ENCODE measurements around the gene DOCK4. TPM values are rescaled to one million over a fixed set of nuclear protein-coding genes. Genes with fewer than 3 reads are reported as not detected.

DOCK4 gene
- polyA plus RNA-seq, 3 donors = 20.5 to 27.6 (median 24.6) TPM

- DNase-seq (ENCODE audit: extremely low read depth in 1 of 11, low read depth in 9 of 11, low spot score in 4 of 11) = no peak
Observed at GRCh38 chr7:111718886-111719285, 487.3 kb downstream of the DOCK4 start.

- no peak for DNase-seq (ENCODE audit: extremely low read depth in 1 of 11, low read depth in 9 of 11, low spot score in 4 of 11)
Observed at GRCh38 chr7:111711426-111712065, 494.7 kb downstream of the DOCK4 start.

- DNase-seq (ENCODE audit: extremely low read depth in 1 of 11, low read depth in 9 of 11, low spot score in 4 of 11) = no peak
Observed at GRCh38 chr7:111710839-111711380, 495.3 kb downstream of the DOCK4 start.

- DNase-seq (ENCODE audit: extremely low read depth in 1 of 11, low read depth in 9 of 11, low spot score in 4 of 11) = no peak
Observed at GRCh38 chr7:111708072-111708471, 498.1 kb downstream of the DOCK4 start.

- no peak for DNase-seq (ENCODE audit: extremely low read depth in 1 of 11, low read depth in 9 of 11, low spot score in 4 of 11)
Observed at GRCh38 chr7:111705807-111706206, 500.4 kb downstream of the DOCK4 start.

GRCh38 chr7:111697771-111698170, 508.4 kb downstream of the DOCK4 start:
- DNase-seq (ENCODE audit: extremely low read depth in 1 of 11, low read depth in 9 of 11, low spot score in 4 of 11) = no peak

- no peak for DNase-seq (ENCODE audit: extremely low read depth in 1 of 11, low read depth in 9 of 11, low spot score in 4 of 11)
Observed at GRCh38 chr7:111694376-111694775, 511.8 kb downstream of the DOCK4 start.

- DNase-seq (ENCODE audit: extremely low read depth in 1 of 11, low read depth in 9 of 11, low spot score in 4 of 11) = no peak
Observed at GRCh38 chr7:111690364-111691111, 515.7 kb downstream of the DOCK4 start.

GRCh38 chr7:111685349-111685748, 520.9 kb downstream of the DOCK4 start:
- peak in 4 of 11 donors; percentile 0 to 4 (median 2) for DNase-seq (ENCODE audit: extremely low read depth in 1 of 11, low read depth in 9 of 11, low spot score in 4 of 11)

- DNase-seq (ENCODE audit: extremely low read depth in 1 of 11, low read depth in 9 of 11, low spot score in 4 of 11) = no peak
Observed at GRCh38 chr7:111682588-111683340, 523.4 kb downstream of the DOCK4 start.

- no peak for DNase-seq (ENCODE audit: extremely low read depth in 1 of 11, low read depth in 9 of 11, low spot score in 4 of 11)
Observed at GRCh38 chr7:111681242-111681641, 525.0 kb downstream of the DOCK4 start.

GRCh38 chr7:111678986-111679385, 527.2 kb downstream of the DOCK4 start:
- DNase-seq (ENCODE audit: extremely low read depth in 1 of 11, low read depth in 9 of 11, low spot score in 4 of 11) = no peak

- no peak for DNase-seq (ENCODE audit: extremely low read depth in 1 of 11, low read depth in 9 of 11, low spot score in 4 of 11)
Observed at GRCh38 chr7:111678281-111678680, 527.9 kb downstream of the DOCK4 start.

- no peak for DNase-seq (ENCODE audit: extremely low read depth in 1 of 11, low read depth in 9 of 11, low spot score in 4 of 11)
Observed at GRCh38 chr7:111677848-111678247, 528.4 kb downstream of the DOCK4 start.

- DNase-seq (ENCODE audit: extremely low read depth in 1 of 11, low read depth in 9 of 11, low spot score in 4 of 11) = no peak
Observed at GRCh38 chr7:111676811-111677210, 529.4 kb downstream of the DOCK4 start.

Other genes with a start within 250 kb of the DOCK4 start
- 10 to 100 TPM; 36.2 to 43.3 (median 38.6) TPM for gene ZNF277, start 296 bp upstream of the DOCK4 start, polyA plus RNA-seq (ENCODE audit: insufficient read length in 3 of 3)
- gene IFRD1, start 244.1 kb upstream of the DOCK4 start, polyA plus RNA-seq (ENCODE audit: insufficient read length in 3 of 3) = 10 to 100 TPM; 34.2 to 45.0 (median 41.6) TPM